K562 (cell line): Measurements from ENCODE around the gene NR5A2. TPM values are rescaled to one million over a fixed set of nuclear protein-coding genes. Genes with fewer than 3 reads are reported as not detected.

ENCODE experiments used
- ATAC-seq: fragments of 200-7000 bp; cut with Tn5 transposase; 3 replicates; pipeline ENCODE4 v1.9.1; 2020; ENCODE audit warnings: moderate library complexity
- BruUV-seq: library from RNA; stranded (reverse); fragments of 400-500 nt; replicated peaks from 2 replicates; lab custom pipeline; 2021; lab: Mats Ljungman, UMichigan
- CTCF ChIA-PET: fragments of 300-600 bp; formaldehyde crosslinking; extraction: SDS; loops from one replicate; lab custom pipeline; 2021; ENCODE audit warnings: low intra/inter-chr PET ratio; lab: Yijun Ruan, JAX
- POLR2A ChIA-PET: fragments of 300-600, 350-650 bp; sonication (Branson Sonifier 250); formaldehyde crosslinking; extraction: SDS; loops from one replicate; lab custom pipeline; 2021; ENCODE audit warnings: antibody characterized with exemption, inconsistent platforms; lab: Yijun Ruan, JAX
- DNase-seq, 4 experiments: peaks; one replicate each; pipeline versions ENCODE4 v3.0.0 to v3.0.0-alpha.2; 2011 to 2018; ENCODE audit warnings: low spot score in 3 of 4, mixed read lengths in 3 of 4; ENCODE audit errors: extremely low read depth in 1 of 4
- FAIRE-seq: peaks from 2 replicates; lab custom pipeline; 2011; peaks lifted over from hg19 to GRCh38; lab: Jason Lieb, UNC
- H2AFZ ChIP-seq: 2 replicates; pipeline ENCODE4 v1.6.0; 2011; ENCODE audit warnings: low read depth, low read length, control low read depth, inconsistent platforms
- H3K27ac ChIP-seq: fragments of 200-600 bp; 3 replicates; pipeline ENCODE4 v1.8.0; 2011; ENCODE audit warnings: low read depth, mild to moderate bottlenecking, control low read depth, inconsistent platforms, low read length, moderate library complexity, mixed read lengths; ENCODE audit errors: extremely low read depth
- H3K27me3 ChIP-seq, 2 experiments: fragments of 300-600 bp in 1 of 2; 2 replicates in 1 of 2; 3 replicates in 1 of 2; pipeline versions ENCODE4 v1.6.0 to v1.8.0; 2011; ENCODE audit warnings: inconsistent platforms in 2 of 2, low read length in 2 of 2, mild to moderate bottlenecking in 1 of 2, mixed read lengths in 1 of 2, moderate library complexity in 1 of 2; ENCODE audit not compliant: control insufficient read depth in 2 of 2, insufficient read depth in 2 of 2
- H3K36me3 ChIP-seq: fragments of 300-600 bp; 3 replicates; pipeline ENCODE4 v1.8.0; 2011; ENCODE audit warnings: mild to moderate bottlenecking, low read length, inconsistent platforms; ENCODE audit not compliant: control insufficient read depth, insufficient read depth
- H3K4me1 ChIP-seq, 2 experiments: fragments of 200-600 bp in 1 of 2; replicated peaks in 1 of 2; 2 replicates in 1 of 2; 3 replicates in 1 of 2; pipeline versions ENCODE4 v1.5.1 to v1.8.0; 2011; ENCODE audit warnings: inconsistent platforms in 2 of 2, low read length in 2 of 2, mild to moderate bottlenecking in 1 of 2, mixed read lengths in 1 of 2, moderate library complexity in 1 of 2; ENCODE audit not compliant: control insufficient read depth in 2 of 2, insufficient read depth in 2 of 2
- H3K4me2 ChIP-seq: 2 replicates; pipeline ENCODE4 v1.6.1; 2011; ENCODE audit warnings: low read length, control low read depth, inconsistent platforms, mixed read lengths; ENCODE audit not compliant: insufficient read depth
- H3K4me3 ChIP-seq: fragments of 200-600 bp; sonication (generic), shearing (Covaris generic); 2 replicates; pipeline ENCODE4 v1.5.1; 2016; ENCODE audit warnings: control low read depth, inconsistent platforms
- H3K79me2 ChIP-seq: fragments of 200-600 bp; 3 replicates; pipeline ENCODE4 v1.8.0; 2011; ENCODE audit warnings: low read length, inconsistent platforms; ENCODE audit not compliant: control insufficient read depth, insufficient read depth
- H3K9ac ChIP-seq, 2 experiments: 2 replicates each; pipeline versions ENCODE4 v1.6.0 to v1.6.1; 2011; ENCODE audit warnings: low read depth in 2 of 2, low read length in 2 of 2, control low read depth in 1 of 2, inconsistent platforms in 1 of 2, mild to moderate bottlenecking in 1 of 2, mixed read lengths in 1 of 2; ENCODE audit not compliant: insufficient read depth in 1 of 2
- H3K9me1 ChIP-seq: one replicate; pipeline ENCODE4 v1.6.0; 2011; ENCODE audit warnings: inconsistent platforms, mild to moderate bottlenecking, low read length, moderate library complexity; ENCODE audit not compliant: control insufficient read depth, insufficient read depth
- H3K9me3 ChIP-seq: replicated peaks from 2 replicates; pipeline ENCODE4 v1.5.1; 2011; ENCODE audit warnings: low read depth, low read length, inconsistent platforms; ENCODE audit not compliant: control insufficient read depth, insufficient read depth
- H4K20me1 ChIP-seq: replicated peaks from 2 replicates; pipeline ENCODE4 v1.6.1; 2011; ENCODE audit warnings: low read length, inconsistent platforms, mixed read lengths; ENCODE audit not compliant: control insufficient read depth, insufficient read depth
- JUNB ChIP-seq: fragments of 450-650 bp; formaldehyde crosslinking; conservative IDR thresholded peaks from 2 replicates; pipeline ENCODE4 v1.4.0; 2020; ENCODE audit warnings: mild to moderate bottlenecking
- NCOA4 ChIP-seq: fragments of 450-650 bp; IDR thresholded peaks from 2 replicates; pipeline ENCODE4 v1.6.1; 2018; ENCODE audit warnings: mild to moderate bottlenecking; ENCODE audit not compliant: partially characterized antibody
- PYGO2 ChIP-seq: fragments of 450-650 bp; IDR thresholded peaks from 2 replicates; pipeline ENCODE4 v1.6.1; 2016; ENCODE audit warnings: mild to moderate bottlenecking, missing genetic modification characterization, moderate library complexity, missing compliant biosample characterization
- TCF7L2 ChIP-seq: fragments of 150-350 bp; IDR thresholded peaks from 2 replicates; pipeline ENCODE4 v1.6.1; 2016; ENCODE audit warnings: low read depth, mild to moderate bottlenecking, low read length, moderate library complexity
- ZKSCAN1 ChIP-seq: fragments of 150-350 bp; IDR thresholded peaks from 2 replicates; pipeline ENCODE4 v1.6.1; 2016; ENCODE audit warnings: low read depth, low read length
- ZNF134 ChIP-seq: fragments of 250-450 bp; sonication (Bioruptor Pico); conservative IDR thresholded peaks from 2 replicates; pipeline ENCODE4 v1.4.0; 2020
- ZNF830 ChIP-seq: fragments of 250-450 bp; sonication (Bioruptor Pico); IDR thresholded peaks from 2 replicates; pipeline ENCODE4 v1.5.0; 2021; ENCODE audit warnings: mild to moderate bottlenecking
- in situ Hi-C: fragments of 300-500 bp; cut with MboI; formaldehyde crosslinking; loops from 4 replicates; pipeline ENCODE4 v1.15.0; 2018; ENCODE audit warnings: inconsistent platforms, mixed read lengths
- intact Hi-C: fragments of 100-400 bp; cut with micrococcal nuclease; formaldehyde crosslinking; loops from 2 replicates; pipeline ENCODE4 v1.14.2; 2022
- polyA plus RNA-seq, 8 experiments: library from polyadenylated mRNA; depleted of rRNA in 4 of 8; stranded (reverse) in 5 of 8; unstranded in 3 of 8; fragments of >200 nt; fragmentation: Nextera tagmentation in 2 of 8; fragmentation: Illumina TruSeq in 1 of 8; extraction: Ambion mirVana in 2 of 8; extraction: Trizol in 1 of 8; gene quantifications; 2 replicates each; pipeline versions ENCODE4 v1.2.1 to v1.2.3, GENCODE V29; 2011 to 2014; ENCODE audit warnings: inconsistent platforms in 1 of 8, missing spikeins in 1 of 8
- total RNA-seq, 7 experiments: library from RNA; depleted of rRNA in 6 of 7; stranded (reverse); fragments of >200 nt in 6 of 7; fragmentation: Illumina TruSeq in 2 of 7; extraction: Trizol in 2 of 7; gene quantifications; 2 replicates each; pipeline versions ENCODE4 v1.2.1 to v1.2.3, GENCODE V29; 2011 to 2021; ENCODE audit warnings: low replicate concordance in 1 of 7
- TF ChIP-seq, protein P1 (sequence below): sonication (generic); formaldehyde crosslinking; IDR thresholded peaks from 2 replicates; pipeline ENCODE4 v1.8.0; 2022; ENCODE audit warnings: mild to moderate bottlenecking, low read depth, missing genetic modification reagents
- TF ChIP-seq, protein P2 (sequence below): fragments of 200-600 bp; sonication (generic); IDR thresholded peaks from one replicate; pipeline ENCODE4 v1.6.1; 2012; ENCODE audit warnings: mild to moderate bottlenecking, low read depth, low read length, inconsistent platforms
- TF ChIP-seq, protein P3 (sequence below), 2 experiments: fragments of 450-650 bp; conservative IDR thresholded peaks; 2 replicates each; pipeline ENCODE4 v1.6.1; 2017; ENCODE audit warnings: mild to moderate bottlenecking in 2 of 2, moderate library complexity in 2 of 2

The NR5A2 gene
- total and polyA plus RNA-seq, 9 of the 15 experiments (the other 6 are each of a cell fraction or from before 2014, with no cell fraction given): 0.13 to 0.40 (median 0.29) TPM

DNA sequence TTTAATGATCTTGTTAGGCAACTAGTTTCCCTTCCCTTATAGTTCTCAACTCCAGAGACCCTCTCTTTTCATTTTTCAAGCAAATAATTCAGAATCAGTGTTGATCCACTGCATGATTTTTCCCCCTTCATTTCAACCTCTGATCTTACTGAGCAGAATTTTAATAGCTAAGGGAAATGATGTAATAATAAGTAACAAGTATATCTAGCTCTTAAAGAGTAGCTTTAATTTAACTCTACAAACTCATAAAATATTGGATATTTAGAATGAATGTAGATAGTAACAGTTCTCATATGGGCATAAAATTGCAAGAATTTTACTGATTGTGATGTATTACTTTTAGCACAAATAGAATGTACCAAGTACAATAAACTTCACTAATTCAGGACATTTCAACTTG lies 130.2 kb downstream of the NR5A2 start:
- BruUV-seq: no TSS peak
- POLR2A ChIA-PET: interaction anchor here (0.6 kb wide), 1 partner anchor 9 kb away, joined by 4 read pairs; no protein-coding TSS in a partner anchor
- no peak for DNase-seq
- no peak overlapping the region for H3K9ac ChIP-seq
- FAIRE-seq: no peak
- H3K9me3 ChIP-seq: no peaks in the 10 kb centered on the region
- intact Hi-C loops (no loop called here), in situ Hi-C loops (no loop called here)
- no peaks in the 10 kb centered on the region for H4K20me1 ChIP-seq
- no peaks in the 10 kb centered on the region for H3K27me3 ChIP-seq
- no peak overlapping the region for H2AFZ ChIP-seq
- H3K79me2 ChIP-seq: no peaks in the 10 kb centered on the region
- peaks cover 4 to 24% of the 10 kb centered on the region in 2 experiments; a peak in 4 of 5 replicates for H3K4me1 ChIP-seq
- ATAC-seq: no peak
- no peak overlapping the region for H3K27ac ChIP-seq
- no peak overlapping the region for H3K4me2 ChIP-seq
- CTCF ChIA-PET: no interaction called here
- no peak overlapping the region for H3K4me3 ChIP-seq
- no peaks in the 10 kb centered on the region for H3K9me1 ChIP-seq
- no peaks in the 10 kb centered on the region for H3K36me3 ChIP-seq
- TF ChIP-seq, protein P1, sequence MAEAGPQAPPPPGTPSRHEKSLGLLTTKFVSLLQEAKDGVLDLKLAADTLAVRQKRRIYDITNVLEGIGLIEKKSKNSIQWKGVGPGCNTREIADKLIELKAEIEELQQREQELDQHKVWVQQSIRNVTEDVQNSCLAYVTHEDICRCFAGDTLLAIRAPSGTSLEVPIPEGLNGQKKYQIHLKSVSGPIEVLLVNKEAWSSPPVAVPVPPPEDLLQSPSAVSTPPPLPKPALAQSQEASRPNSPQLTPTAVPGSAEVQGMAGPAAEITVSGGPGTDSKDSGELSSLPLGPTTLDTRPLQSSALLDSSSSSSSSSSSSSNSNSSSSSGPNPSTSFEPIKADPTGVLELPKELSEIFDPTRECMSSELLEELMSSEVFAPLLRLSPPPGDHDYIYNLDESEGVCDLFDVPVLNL (CRISPR knock-in tag): no peak
- TF ChIP-seq PYGO2 (tag) (no peak), ZNF134 (CRISPR knock-in tag) (no peak), JUNB (CRISPR knock-in tag) (no peak), TCF7L2 (no peak), ZNF830 (CRISPR knock-in tag) (no peak), ZKSCAN1 (no peak), NCOA4 (no peak)
- TF ChIP-seq, protein P2, sequence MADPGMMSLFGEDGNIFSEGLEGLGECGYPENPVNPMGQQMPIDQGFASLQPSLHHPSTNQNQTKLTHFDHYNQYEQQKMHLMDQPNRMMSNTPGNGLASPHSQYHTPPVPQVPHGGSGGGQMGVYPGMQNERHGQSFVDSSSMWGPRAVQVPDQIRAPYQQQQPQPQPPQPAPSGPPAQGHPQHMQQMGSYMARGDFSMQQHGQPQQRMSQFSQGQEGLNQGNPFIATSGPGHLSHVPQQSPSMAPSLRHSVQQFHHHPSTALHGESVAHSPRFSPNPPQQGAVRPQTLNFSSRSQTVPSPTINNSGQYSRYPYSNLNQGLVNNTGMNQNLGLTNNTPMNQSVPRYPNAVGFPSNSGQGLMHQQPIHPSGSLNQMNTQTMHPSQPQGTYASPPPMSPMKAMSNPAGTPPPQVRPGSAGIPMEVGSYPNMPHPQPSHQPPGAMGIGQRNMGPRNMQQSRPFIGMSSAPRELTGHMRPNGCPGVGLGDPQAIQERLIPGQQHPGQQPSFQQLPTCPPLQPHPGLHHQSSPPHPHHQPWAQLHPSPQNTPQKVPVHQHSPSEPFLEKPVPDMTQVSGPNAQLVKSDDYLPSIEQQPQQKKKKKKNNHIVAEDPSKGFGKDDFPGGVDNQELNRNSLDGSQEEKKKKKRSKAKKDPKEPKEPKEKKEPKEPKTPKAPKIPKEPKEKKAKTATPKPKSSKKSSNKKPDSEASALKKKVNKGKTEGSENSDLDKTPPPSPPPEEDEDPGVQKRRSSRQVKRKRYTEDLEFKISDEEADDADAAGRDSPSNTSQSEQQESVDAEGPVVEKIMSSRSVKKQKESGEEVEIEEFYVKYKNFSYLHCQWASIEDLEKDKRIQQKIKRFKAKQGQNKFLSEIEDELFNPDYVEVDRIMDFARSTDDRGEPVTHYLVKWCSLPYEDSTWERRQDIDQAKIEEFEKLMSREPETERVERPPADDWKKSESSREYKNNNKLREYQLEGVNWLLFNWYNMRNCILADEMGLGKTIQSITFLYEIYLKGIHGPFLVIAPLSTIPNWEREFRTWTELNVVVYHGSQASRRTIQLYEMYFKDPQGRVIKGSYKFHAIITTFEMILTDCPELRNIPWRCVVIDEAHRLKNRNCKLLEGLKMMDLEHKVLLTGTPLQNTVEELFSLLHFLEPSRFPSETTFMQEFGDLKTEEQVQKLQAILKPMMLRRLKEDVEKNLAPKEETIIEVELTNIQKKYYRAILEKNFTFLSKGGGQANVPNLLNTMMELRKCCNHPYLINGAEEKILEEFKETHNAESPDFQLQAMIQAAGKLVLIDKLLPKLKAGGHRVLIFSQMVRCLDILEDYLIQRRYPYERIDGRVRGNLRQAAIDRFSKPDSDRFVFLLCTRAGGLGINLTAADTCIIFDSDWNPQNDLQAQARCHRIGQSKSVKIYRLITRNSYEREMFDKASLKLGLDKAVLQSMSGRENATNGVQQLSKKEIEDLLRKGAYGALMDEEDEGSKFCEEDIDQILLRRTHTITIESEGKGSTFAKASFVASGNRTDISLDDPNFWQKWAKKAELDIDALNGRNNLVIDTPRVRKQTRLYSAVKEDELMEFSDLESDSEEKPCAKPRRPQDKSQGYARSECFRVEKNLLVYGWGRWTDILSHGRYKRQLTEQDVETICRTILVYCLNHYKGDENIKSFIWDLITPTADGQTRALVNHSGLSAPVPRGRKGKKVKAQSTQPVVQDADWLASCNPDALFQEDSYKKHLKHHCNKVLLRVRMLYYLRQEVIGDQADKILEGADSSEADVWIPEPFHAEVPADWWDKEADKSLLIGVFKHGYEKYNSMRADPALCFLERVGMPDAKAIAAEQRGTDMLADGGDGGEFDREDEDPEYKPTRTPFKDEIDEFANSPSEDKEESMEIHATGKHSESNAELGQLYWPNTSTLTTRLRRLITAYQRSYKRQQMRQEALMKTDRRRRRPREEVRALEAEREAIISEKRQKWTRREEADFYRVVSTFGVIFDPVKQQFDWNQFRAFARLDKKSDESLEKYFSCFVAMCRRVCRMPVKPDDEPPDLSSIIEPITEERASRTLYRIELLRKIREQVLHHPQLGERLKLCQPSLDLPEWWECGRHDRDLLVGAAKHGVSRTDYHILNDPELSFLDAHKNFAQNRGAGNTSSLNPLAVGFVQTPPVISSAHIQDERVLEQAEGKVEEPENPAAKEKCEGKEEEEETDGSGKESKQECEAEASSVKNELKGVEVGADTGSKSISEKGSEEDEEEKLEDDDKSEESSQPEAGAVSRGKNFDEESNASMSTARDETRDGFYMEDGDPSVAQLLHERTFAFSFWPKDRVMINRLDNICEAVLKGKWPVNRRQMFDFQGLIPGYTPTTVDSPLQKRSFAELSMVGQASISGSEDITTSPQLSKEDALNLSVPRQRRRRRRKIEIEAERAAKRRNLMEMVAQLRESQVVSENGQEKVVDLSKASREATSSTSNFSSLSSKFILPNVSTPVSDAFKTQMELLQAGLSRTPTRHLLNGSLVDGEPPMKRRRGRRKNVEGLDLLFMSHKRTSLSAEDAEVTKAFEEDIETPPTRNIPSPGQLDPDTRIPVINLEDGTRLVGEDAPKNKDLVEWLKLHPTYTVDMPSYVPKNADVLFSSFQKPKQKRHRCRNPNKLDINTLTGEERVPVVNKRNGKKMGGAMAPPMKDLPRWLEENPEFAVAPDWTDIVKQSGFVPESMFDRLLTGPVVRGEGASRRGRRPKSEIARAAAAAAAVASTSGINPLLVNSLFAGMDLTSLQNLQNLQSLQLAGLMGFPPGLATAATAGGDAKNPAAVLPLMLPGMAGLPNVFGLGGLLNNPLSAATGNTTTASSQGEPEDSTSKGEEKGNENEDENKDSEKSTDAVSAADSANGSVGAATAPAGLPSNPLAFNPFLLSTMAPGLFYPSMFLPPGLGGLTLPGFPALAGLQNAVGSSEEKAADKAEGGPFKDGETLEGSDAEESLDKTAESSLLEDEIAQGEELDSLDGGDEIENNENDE: no peak
- TF ChIP-seq, protein P3, sequence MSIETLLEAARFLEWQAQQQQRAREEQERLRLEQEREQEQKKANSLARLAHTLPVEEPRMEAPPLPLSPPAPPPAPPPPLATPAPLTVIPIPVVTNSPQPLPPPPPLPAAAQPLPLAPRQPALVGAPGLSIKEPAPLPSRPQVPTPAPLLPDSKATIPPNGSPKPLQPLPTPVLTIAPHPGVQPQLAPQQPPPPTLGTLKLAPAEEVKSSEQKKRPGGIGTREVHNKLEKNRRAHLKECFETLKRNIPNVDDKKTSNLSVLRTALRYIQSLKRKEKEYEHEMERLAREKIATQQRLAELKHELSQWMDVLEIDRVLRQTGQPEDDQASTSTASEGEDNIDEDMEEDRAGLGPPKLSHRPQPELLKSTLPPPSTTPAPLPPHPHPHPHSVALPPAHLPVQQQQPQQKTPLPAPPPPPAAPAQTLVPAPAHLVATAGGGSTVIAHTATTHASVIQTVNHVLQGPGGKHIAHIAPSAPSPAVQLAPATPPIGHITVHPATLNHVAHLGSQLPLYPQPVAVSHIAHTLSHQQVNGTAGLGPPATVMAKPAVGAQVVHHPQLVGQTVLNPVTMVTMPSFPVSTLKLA (conservative IDR thresholded peaks at IDR 0.05): no peak
